NB4 (cell line): ENCODE measurements around the gene MAFF.

Experiments used
- MYC ChIP-seq: IDR thresholded peaks from 2 replicates; pipeline ENCODE4 v1.6.1; 2011; ENCODE audit warnings: low read depth, low read length
- POLR2A ChIP-seq: IDR thresholded peaks from 2 replicates; pipeline ENCODE4 v1.6.1; 2011; ENCODE audit warnings: mild to moderate bottlenecking; ENCODE audit not compliant: insufficient read length; ENCODE audit errors: extremely low read depth
- TF ChIP-seq, protein P1 (sequence below): IDR thresholded peaks from 2 replicates; pipeline ENCODE4 v1.6.1; 2011; ENCODE audit warnings: low read depth, low read length

DNA sequence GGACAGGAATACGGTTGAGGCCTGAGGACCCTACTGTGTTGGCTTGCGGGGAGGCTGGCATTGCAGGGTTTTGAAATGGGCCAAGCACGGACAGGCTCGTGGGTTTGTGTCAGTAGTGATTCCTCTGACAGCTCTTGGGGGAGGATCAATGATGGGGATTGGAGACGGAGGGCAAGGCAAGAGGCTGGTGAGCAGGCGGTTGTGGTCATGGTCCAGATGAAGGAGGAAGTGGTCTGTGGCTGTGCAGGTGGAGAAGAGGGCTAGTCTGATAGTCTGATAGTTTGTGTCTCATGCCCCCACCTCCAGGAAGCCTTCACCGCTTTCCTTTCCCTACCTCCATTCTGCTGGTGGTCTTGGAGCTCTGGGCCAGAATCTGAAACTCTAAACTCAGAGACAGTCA lies 3.0 kb downstream of the MAFF start:
- TF ChIP-seq POLR2A (no peak), MYC (peak; percentile 35; the same call in 1 of the 2 replicates)
- TF ChIP-seq, protein P1, sequence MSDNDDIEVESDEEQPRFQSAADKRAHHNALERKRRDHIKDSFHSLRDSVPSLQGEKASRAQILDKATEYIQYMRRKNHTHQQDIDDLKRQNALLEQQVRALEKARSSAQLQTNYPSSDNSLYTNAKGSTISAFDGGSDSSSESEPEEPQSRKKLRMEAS, result peak; percentile 35; the same call in 1 of the 2 replicates
